Esophagus mucosa (tissue), 1 donor: ENCODE measurements around the gene HOXD11. TPM values are rescaled to one million over a fixed set of nuclear protein-coding genes. Genes with fewer than 3 reads are reported as not detected.
A peak's percentile ranks its signal among the peaks of the same experiment; 100 is the strongest.

Experiments used
- ATAC-seq: fragments of 200-7000 bp; cut with Tn5 transposase; one replicate; pipeline ENCODE4 v1.9.1; 2020
- total RNA-seq: library from RNA; stranded (reverse); gene quantifications from one replicate; pipeline ENCODE4 v1.2.4, GENCODE V29; 2023
- donor health status: DM: yes; HTN: yes; CAD: no.

HOXD11 gene
- total RNA-seq, 1 donor from 2014 or later, result not detected

DNA sequence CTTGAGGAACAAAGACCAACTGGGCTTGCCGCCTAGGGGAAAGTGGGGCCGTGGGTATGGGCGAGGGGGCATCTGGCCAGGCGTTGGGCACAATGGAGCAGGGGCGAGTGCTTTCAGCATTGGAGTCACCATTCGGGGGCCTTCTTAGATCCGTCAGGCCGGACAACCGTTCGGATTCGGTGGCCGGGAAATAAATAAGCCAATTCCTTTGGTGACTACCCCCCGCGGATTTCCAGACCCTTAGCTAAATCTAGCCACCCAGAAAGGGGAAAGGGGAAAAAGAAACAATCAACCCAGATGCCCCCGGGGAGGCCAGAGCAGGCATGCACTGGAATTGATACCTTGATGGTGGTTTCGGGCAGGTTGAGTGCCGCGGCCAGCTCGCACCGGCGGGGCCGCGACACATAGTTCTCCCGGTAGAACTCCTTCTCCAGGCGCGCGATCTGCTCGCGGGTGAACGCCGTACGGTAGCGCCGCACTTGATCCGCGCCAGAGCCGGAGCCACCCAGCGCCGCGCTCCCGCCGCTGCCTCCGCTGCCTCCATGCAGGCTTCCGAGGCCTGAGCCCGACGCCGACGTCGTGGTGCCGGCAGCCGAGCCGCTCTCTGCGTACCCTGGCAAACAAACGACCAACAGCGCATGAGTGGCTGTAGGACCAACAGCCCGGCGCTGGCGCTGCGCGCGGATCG is 25.1 kb upstream of the HOXD11 start:
- no peak for ATAC-seq

DNA sequence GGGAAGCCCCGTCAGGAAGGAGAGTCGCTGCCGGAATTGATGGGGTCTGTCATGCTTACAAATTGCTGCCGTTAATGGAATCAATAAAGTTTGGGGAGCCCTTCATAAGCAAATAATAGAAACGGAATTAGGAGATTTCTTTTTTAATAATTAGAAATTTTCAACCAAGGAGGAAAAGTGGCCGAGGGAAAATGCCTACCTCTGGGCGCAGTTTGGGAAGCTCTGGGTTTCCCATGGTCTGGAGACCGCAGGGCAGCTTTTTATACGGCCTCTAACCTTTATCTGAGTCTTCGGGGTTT is 24.6 kb upstream of the HOXD11 start:
- no peak for ATAC-seq

DNA sequence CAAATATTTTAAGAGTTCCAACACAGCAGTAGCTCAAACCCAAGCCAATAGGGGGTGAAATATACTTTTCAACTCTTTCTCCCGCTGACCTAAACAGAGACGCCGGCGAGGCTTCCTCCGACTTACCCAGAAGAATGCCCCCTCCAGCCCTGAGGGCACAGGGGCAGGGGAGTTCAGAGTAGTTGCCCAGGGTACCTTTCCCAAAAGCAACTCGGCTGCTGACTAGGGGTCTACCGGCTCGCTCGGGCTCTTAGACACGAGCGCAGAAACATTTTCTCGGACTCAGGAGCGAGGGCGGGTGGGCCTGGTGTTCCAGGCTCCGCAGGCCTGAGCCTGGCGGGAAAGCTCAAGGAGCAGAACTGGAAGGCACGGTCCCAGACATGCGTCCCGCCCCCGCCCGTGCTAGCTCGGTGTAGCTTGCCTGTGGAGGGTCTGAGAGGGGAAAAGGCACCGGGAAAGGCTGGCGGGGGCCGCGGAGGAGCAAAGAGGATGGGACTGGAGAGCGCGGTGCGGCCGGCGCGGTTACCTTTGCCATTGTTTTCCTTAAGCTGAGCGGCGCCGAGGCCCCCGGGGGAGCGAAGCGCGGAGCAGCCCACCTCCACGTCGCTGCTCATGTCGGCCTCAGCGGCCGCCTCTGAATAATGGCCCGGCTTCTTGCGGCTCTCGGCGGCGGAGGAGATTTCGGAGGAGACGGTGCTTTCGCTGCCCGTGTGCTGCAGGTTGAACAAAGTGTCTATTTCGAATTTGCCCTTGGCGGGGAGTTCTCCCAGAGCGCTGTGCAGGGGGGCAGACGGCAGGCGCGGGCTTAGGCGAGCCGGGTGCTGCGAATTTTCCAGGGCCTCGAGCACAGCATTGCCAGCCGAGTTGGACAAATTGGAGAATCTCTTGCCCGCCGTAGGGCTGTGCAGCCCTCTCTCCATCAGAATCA is 24.0 kb upstream of the HOXD11 start:
- ATAC-seq, result no peak

DNA sequence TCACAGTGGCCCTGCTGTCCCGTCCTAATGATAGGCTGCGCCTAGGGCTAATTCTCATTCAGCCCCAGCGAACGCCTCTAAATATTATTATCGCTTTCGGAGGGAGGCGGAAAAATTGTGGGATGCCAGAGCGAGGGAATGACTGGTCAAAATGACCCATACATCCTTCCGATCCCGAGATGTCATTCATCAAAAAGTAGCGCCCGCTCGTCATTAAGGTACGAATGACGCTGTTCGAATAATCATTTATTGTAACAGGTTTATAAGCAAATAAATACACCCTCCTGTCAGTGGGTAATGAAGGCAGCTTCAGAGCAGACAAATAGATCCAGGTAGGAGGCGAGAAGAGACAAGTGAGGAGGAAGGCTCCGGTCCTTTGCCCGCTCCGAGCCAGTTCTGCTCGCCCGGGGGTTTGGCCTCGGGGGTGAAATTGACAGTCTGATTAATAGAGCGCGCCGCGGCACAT is 23.3 kb upstream of the HOXD11 start, which contains the start of gene EVX2:
Gene EVX2, minus strand, starts transcription at position 167 of the 466 bp plus-strand sequence. CDS start 186 bp downstream, outside the sequence.
- no peak for ATAC-seq

DNA sequence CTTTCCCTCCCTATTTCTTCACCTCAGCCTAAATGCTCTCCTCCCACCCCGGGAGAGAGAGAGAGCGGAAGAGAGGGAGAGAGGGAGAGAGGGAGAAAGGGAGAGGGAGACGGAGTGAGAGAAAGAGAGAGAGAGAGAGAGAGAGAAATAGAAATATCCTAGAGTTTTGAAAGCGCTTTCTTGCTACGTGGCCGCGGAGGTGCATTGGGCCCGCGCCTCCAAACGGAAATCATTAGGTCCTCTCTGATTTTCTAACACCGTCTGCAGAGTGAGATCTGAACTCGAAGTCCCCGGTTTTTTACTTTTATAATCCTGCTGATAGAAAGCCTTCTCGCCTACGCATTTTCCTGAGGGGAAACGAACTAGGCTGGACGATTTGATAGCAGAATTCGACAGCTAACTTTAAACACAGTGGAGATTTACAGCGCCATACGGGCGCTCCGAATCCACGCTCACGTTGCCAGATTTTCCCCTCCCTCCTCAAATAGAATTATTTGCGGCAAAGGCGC is 22.4 kb upstream of the HOXD11 start:
- ATAC-seq, result no peak

DNA sequence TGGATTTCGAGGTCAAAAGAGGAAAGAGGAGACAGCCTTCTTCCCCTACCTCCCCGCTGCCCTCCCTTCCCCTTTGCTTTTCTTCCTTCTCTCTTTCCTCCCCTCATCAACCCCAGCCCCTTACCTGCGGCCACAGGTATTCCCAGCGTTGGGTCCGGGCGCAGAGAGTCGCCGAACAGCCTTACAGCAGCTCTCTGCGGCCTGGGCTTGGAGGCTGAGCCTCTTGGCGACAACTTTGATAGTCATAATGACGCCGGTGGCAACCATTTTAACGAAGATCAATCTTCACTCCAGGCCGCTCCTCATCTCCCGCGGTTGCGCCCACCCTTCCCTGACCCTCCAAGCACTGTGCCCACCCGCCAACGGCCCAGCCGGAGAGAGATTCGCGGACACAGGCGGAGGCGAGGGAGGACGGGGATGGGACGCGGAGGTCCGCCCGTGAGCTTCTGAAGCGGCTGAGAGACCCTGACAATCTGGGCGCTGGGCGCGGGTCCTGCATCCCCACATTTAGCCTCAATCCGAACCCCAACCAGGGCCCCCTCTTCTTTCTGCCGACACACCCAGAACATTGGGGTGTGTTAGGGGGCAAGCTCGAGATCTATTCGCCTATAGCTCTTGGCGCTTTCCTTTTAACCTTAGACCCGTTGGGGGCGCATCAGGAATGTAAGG is 21.8 kb upstream of the HOXD11 start:
- ATAC-seq, result no peak

DNA sequence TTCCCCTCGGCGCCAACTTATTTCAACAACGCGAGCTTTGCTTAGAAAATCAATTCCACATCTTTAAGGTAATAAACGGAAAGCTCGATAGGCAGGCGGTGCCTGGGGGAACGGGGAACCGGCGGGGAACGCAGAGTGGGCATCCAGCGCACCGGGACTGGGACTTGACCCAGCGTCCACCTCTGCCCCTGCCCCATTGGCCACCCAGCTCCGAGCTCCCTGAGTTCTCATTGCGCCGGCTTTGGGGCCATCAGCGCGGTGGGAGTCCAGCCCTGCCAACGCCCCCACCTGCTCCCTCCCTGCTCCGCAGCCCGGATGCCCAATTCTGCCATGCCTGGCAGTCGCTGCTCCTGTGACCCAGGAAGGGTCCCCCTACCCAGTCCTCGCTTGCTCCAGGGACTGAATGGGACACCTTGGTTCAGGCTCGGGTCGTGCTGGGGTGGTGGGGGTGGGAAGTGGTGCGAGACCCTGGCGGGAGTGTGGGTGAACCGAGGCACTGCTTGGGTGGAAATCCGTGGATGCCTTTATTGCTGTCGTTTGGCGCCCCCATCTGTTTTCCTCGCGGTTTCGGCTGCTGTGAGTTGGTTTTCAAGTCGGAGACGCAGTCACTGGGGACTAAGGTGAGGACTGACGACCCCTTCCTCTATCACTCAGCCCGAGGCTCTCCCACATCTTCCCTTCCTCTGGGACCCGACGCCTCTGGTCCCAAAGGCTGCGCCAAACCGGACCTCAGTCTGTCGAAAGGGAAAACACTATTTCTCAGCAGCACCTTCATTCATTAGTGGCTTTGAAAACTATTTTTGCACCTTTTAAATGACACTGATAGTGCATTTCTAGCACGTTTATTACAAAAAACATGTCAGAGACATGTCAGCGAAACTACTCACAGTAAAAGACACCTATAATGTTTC is 21.0 kb upstream of the HOXD11 start:
- ATAC-seq, result no peak

DNA sequence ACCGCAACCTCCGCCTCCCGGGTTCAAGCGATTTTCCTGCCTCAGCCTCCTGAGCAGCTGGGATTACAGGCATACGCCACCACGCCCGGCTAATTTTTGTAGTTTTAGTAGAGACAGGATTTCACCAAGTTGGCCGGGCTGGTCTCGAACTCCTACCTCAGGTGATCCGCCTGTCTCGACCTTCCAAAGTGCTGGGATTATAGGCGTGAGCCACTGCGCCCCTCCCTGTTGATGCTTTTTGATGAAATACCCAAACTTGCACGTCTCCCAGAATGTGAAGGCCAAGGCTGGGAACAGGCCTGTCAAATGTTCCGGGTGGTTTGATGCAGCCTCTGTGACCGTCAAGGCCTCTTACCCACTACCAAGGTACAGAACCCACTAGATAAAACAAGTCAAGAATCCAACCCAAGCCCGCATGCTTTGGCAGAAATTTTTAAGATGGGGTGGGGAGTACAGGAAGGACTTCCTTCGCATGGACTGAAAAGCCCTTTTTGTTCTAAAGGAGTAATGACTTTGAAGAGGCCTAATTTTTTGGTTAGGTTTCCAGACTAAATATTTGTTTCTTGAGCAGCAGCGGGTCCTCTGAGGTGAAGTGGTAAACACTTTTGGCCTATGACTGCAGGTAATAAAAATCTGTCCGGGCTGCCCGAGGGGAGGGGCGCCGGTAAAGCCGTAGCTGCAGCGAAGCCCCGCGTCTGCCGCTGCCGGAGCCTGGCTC is 19.6 kb upstream of the HOXD11 start:
- ATAC-seq, result no peak

DNA sequence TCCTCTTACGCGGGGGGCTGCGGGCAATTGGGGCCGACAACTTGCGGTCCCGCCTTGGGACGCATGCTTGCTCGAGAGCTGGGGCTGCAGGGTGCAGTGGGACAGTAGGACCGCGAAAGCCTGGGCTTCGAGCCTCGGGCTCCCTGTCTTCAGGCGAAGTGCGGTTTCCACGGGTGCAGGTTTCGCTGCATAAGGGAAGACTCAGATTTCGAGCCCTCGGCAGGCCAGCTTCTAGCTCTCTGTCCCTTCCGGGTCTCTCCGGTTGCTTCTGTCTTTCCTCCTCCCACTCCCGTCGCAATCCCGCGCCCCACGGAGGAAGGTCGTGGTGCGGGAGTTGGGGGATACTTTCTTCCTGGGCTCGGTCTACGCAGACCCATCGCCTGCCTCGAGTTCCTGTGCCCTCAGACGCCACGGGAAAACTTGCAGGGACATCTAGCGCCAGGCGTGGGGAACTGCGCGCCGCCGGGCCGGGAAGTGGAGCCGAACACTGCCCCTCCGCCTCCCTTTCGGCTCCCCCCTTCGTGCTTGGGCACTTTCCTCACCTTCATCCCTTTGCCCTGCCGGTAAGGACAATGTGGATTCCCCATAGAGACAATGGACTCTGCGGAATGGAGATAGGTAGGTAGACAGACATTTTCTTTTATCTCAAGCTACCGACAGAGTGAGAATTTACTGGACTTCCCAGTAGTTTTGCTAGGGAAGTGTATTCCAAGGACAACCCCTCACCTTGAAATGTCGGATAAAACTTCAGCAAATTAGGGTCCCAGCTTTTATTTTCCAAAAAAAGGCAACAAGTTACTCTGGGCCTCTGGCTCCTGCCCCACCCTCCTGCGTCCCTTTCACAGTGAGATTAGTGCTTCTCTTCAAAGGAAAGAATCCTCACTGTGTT is 18.8 kb upstream of the HOXD11 start:
- peak; percentile 57 for ATAC-seq

DNA sequence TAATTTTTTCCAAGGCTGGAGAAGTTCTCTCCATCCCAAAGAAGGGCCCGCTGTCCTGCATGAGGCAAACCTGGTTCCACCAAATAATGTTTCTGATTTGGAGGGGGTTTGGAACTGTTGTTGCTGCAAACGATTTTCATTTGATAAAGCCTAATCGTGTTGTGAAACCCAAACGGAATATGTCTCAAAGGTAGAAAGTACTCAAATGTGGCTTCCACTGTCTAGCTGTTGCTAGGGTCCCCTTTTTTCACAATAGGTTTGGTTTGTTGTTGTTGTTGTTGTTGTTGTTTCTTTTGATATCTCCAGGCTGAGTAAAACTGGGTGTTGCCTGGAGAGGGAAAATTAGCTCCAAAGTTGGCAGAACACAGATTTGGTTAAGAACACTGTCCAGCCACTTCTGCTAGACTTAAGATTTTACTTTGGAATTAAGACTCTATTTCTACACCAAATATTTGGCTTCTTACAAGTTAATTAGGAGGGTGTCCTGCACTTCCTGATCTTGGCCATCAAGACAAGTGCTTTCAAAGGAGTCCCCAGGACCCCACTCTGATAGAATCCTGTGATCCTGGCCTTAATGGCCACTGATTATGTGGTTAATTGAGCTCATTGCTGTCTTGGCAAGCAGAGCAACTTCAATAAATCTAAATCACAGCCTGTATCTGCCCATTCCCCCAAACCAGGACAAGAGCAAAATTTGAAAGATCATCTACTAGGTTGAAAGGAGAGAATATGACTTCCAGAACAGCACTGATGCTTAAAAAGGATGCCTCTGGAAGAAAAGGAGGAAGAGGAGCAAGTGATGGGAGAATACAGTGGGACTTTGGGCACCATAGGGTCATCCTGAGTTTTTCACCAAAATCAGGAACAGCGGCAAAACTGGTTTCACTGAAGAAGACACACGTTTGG is 17.9 kb upstream of the HOXD11 start:
- no peak for ATAC-seq

DNA sequence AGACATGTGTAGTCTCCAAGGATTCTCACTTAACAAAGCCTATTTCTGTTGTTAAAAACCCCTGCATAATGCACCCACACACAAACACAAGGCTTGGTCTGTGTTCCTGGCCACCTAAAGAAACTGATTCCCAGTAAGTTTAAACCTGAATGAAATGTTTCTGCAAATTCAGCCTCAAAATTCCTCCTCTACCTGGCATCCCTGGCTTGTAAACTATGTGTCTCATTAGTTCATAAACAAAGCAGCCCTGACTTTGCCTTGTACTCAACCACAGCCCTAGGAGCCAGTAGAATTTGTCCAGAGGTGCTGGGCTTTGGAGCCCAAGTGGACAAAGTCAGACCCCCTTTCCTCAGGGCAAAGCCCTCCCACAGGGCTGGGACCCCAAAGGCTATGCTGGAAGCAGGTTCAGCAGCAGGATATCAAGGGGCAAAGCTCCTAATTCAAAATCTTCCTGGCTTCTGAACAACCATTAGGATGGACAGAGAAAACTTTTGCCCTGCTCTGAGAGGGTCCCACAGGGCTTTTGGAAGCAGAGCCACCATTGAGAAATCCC is 17.2 kb upstream of the HOXD11 start:
- ATAC-seq, result no peak

DNA sequence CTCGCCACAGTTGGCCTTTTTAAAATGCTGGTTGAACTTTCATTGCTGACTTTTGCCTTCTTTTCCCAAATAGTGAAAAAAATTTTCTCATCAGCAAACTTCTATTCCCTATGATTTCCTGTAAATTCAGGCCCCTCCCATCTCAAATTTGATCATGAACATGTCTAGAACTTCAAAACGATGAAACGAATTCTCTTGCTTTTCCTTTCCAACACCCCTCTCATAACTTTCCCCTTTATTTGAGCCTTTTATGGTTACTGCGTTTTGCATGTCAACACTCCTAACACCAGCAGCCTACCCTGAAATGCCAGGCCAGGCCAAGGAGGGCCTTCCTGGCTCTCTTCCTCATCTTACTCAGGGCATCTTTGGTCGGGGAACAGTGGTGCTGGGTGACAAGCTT is 16.2 kb upstream of the HOXD11 start:
- no peak for ATAC-seq

DNA sequence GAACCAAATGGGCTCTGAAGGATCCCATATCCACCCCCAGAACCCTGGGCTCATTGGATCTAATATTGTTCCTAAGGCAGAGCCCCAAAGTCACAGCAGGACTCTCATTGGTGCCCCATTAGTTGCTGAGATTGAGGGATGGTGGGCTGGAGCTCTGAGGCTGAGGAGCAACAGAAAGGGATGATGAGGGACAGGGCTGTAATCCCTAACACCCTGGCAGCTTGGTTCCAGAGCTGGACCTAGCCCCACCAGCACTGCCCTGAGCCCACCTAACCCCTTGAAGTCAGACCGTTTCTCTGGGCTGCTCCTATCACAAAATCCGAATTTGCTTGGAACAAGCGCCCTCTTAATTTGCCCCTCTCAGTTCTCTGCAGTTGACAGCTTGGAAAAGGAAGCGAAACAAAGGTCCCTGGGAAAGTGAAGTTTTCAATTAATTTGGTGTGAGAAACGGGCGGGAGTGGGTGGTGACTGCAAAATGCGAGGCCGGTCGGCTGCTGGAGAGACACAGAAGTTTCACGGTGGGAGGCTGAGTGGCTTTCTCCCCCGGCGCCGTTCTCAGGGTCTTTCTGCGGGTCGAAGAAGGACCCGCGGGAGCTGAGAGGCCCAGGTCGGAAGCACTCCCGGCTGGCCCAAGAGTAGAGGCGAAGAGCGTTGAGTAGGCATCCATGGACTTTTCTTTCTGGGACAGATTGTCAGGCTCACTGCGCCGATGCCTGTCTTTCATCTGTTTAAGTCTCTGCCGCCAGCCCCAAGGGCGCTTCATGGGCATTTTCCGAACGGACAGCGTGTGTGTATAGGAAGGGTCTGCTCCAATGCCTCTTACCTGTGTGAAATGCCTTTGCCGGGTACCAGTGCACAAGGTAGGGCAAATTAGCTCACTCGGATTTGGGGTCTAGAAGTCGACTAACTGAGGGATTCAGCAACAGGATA is 15.5 kb upstream of the HOXD11 start:
- no peak for ATAC-seq

DNA sequence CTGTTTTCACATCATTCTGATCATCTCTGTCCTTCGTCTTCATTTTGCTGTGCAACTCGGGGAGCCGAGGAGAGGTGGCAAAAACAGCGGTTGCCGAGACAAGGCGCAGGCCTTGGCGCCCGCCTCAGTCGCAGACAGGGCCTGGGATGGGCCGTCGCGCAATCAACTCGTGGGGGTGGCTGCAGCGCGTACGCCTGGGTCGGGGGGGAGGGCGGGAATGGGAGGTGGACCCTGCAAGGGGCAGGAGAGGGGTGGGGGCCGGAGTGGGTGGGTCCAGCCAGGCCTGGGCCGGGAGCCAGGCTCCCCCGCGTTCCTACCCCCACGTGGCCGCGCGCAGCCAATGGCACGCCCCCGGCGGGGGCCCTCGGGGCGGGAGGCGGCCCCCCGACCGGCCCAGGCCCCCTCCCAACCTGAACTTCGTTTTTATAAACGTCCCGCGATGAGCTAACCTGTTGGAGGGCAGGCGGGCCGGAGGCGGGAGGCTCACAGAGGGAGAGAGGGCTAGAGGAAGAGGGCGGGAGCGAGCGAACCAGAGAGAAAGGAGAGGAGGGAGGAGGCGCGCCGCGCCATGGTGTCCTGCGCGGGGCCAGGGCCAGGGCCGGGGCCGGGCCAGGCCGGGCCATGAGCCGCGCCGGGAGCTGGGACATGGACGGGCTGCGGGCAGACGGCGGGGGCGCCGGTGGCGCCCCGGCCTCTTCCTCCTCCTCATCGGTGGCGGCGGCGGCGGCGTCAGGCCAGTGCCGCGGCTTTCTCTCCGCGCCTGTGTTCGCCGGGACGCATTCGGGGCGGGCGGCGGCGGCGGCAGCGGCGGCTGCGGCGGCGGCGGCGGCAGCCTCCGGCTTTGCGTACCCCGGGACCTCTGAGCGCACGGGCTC is 14.6 kb upstream of the HOXD11 start, which contains the start of gene HOXD13:
Gene HOXD13, plus strand, starts transcription at position 452 of the 875 bp plus-strand sequence. Its CDS starts 170 bp downstream, at position 622.
- ATAC-seq, result peak; percentile 24

DNA sequence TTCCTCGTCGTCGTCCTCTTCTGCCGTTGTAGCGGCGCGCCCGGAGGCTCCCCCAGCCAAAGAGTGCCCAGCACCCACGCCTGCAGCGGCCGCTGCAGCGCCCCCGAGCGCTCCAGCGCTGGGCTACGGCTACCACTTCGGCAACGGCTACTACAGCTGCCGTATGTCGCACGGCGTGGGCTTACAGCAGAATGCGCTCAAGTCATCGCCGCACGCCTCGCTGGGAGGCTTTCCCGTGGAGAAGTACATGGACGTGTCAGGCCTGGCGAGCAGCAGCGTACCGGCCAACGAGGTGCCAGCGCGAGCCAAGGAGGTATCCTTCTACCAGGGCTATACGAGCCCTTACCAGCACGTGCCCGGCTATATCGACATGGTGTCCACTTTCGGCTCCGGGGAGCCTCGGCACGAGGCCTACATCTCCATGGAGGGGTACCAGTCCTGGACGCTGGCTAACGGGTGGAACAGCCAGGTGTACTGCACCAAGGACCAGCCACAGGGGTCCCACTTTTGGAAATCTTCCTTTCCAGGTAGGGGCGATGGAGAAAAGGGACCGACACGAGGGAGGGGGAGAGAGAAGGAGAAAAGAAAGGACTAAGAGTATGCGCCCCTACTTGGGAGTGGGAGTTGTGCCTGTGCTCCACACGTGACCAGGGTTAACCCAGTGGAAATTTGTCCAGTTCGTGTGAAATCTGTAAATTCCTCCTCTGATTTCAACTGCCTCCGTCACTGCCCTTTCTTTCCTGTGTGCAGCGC is 13.8 kb upstream of the HOXD11 start:
- ATAC-seq, result no peak

DNA sequence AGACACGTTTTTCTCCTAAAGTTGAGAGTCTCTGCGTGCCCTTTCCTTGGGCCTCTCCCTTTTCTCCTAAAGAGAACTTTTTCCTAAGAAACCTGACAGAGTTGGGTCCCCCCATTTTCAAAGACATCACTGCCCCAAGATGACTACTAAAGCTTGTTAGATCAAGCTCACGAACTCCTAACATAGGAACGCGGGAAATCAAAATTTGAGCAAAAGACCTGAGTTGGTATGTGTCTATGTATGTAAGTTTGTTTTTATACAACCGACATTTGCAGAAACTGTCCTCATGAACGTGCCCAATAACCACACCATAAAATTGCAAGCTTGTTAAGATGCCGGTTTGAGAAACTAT is 13.2 kb upstream of the HOXD11 start:
- no peak for ATAC-seq
